Trophoblast cell (in vitro differentiated cells and primary cell): ENCODE results near the gene MOB1B.
"Not testable (repeated sequence)": the region's sequence is repeated elsewhere in the genome, so short reads cannot be mapped to it uniquely, and the experiment has no call there.

ENCODE experiments used
- DNase-seq, 2 donors: peaks; one replicate each; pipeline ENCODE4 v3.0.0-alpha.2; 2016
- H2AFZ ChIP-seq: 2 replicates; pipeline ENCODE4 v1.6.1; 2013; ENCODE audit warnings: low read length, moderate library complexity, mild to moderate bottlenecking; ENCODE audit not compliant: insufficient read depth, poor library complexity
- H2AK5ac ChIP-seq: 2 replicates; pipeline ENCODE4 v1.6.1; 2013; ENCODE audit warnings: mild to moderate bottlenecking, low read length
- H2BK120ac ChIP-seq: 2 replicates; pipeline ENCODE4 v1.6.1; 2013; ENCODE audit warnings: low read length, mild to moderate bottlenecking, moderate library complexity; ENCODE audit not compliant: insufficient read depth, poor library complexity
- H2BK12ac ChIP-seq: 2 replicates; pipeline ENCODE4 v1.6.1; 2013; ENCODE audit warnings: mild to moderate bottlenecking, low read length, moderate library complexity
- H2BK5ac ChIP-seq: 2 replicates; pipeline ENCODE4 v1.6.1; 2013; ENCODE audit warnings: low read length, low read depth, moderate library complexity, mild to moderate bottlenecking; ENCODE audit not compliant: poor library complexity
- H3K14ac ChIP-seq: 2 replicates; pipeline ENCODE4 v1.6.1; 2013; ENCODE audit warnings: mild to moderate bottlenecking, low read length
- H3K18ac ChIP-seq: 2 replicates; pipeline ENCODE4 v1.6.1; 2013; ENCODE audit warnings: mild to moderate bottlenecking, low read length
- H3K23ac ChIP-seq: 2 replicates; pipeline ENCODE4 v1.6.1; 2013; ENCODE audit warnings: low read length
- H3K27ac ChIP-seq: 2 replicates; pipeline ENCODE4 v1.5.1; 2013; ENCODE audit warnings: low read depth, mild to moderate bottlenecking, inconsistent platforms, low read length, moderate library complexity
- H3K27me3 ChIP-seq: 2 replicates; pipeline ENCODE4 v1.6.1; 2013; ENCODE audit warnings: inconsistent platforms, mild to moderate bottlenecking, low read length, moderate library complexity; ENCODE audit not compliant: insufficient read depth
- H3K36me3 ChIP-seq, 2 experiments: 1 replicate in 1 of 2; 2 replicates in 1 of 2; pipeline ENCODE4 v1.6.1; 2013; ENCODE audit warnings: low read length in 2 of 2, mild to moderate bottlenecking in 2 of 2, moderate library complexity in 1 of 2; ENCODE audit not compliant: insufficient read depth in 2 of 2, control insufficient read depth in 1 of 2
- H3K4ac ChIP-seq: 2 replicates; pipeline ENCODE4 v1.6.1; 2013; ENCODE audit warnings: low read depth, mild to moderate bottlenecking, low read length, moderate library complexity
- H3K4me1 ChIP-seq, 2 experiments: 1 replicate in 1 of 2; 2 replicates in 1 of 2; pipeline ENCODE4 v1.6.1; 2013; ENCODE audit warnings: low read length in 2 of 2, mild to moderate bottlenecking in 2 of 2, moderate library complexity in 1 of 2; ENCODE audit not compliant: insufficient read depth in 2 of 2, control insufficient read depth in 1 of 2
- H3K4me2 ChIP-seq: 2 replicates; pipeline ENCODE4 v1.6.1; 2013; ENCODE audit warnings: inconsistent platforms, mild to moderate bottlenecking, low read length, moderate library complexity
- H3K4me3 ChIP-seq: 2 replicates; pipeline ENCODE4 v1.5.1; 2013; ENCODE audit warnings: mild to moderate bottlenecking, low read depth, low read length, inconsistent platforms
- H3K79me1 ChIP-seq: one replicate; pipeline ENCODE4 v1.6.1; 2013; ENCODE audit warnings: low read length
- H3K79me2 ChIP-seq: 2 replicates; pipeline ENCODE4 v1.6.1; 2013; ENCODE audit warnings: low read length, mild to moderate bottlenecking; ENCODE audit not compliant: control insufficient read depth, insufficient read depth, poor library complexity
- H3K9ac ChIP-seq: 2 replicates; pipeline ENCODE4 v1.6.1; 2013; ENCODE audit warnings: mild to moderate bottlenecking, low read length
- H3K9me3 ChIP-seq: 2 replicates; pipeline ENCODE4 v1.6.1; 2013; ENCODE audit warnings: low read depth, mild to moderate bottlenecking, control low read depth, inconsistent platforms, low read length; ENCODE audit not compliant: insufficient read depth
- H4K12ac ChIP-seq: 2 replicates; pipeline ENCODE4 v1.6.1; 2013; ENCODE audit warnings: low read depth, mild to moderate bottlenecking, low read length, moderate library complexity
- H4K8ac ChIP-seq: 2 replicates; pipeline ENCODE4 v1.6.1; 2013; ENCODE audit warnings: low read depth, mild to moderate bottlenecking, low read length, moderate library complexity
- H4K91ac ChIP-seq: one replicate; pipeline ENCODE4 v1.6.1; 2013; ENCODE audit warnings: low read depth, mild to moderate bottlenecking, low read length, moderate library complexity
- WGBS: extraction: QIAGEN DNeasy Blood & Tissue Kit; methylation state at CpG from one replicate; pipeline ENCODE4 v1.1.7; 2013; ENCODE audit warnings: missing lambda C conversion rate; ENCODE audit not compliant: insufficient read length, insufficient coverage; ENCODE audit errors: extremely low coverage; 5-methylcytosine and 5-hydroxymethylcytosine counted together

MOB1B gene

DNA sequence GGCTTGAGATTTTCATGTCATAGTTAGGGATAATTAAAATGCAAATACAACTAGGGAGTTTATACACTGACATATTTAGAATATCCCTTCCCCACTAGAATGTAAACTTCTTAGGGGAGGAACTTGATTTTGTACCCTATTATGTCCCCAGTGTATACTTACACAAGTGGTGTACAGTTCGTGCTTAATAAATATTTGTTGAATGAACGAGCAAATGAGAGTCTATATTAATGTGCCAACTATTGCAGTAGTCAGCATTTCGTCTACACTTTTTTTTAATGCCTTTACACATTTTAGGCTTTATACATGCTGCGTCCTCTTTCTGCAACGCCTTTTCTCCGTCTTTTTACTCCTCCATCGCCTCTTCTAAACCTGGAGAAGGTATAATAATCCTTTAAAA lies 8.4 kb upstream of the MOB1B start:
- Histone ChIP-seq H3K9ac (no peak overlapping the region), H3K4me3 (no peak overlapping the region), H4K8ac (no peak overlapping the region), H3K18ac (no peak overlapping the region), H3K36me3 (no peaks in the 10 kb centered on the region), H3K4me1 (no peaks in the 10 kb centered on the region), H3K14ac (no peak overlapping the region), H3K23ac (no peak overlapping the region), H3K79me2 (no peaks in the 10 kb centered on the region), H3K27me3 (no peaks in the 10 kb centered on the region), H4K12ac (no peak overlapping the region), H3K27ac (no peak overlapping the region), H2BK12ac (no peak overlapping the region), H4K91ac (no peak overlapping the region), H2AK5ac (no peak overlapping the region), H2BK120ac (no peak overlapping the region), H3K9me3 (no peaks in the 10 kb centered on the region), H2BK5ac (no peak overlapping the region), H3K4me2 (no peak overlapping the region), H3K79me1 (no peaks in the 10 kb centered on the region), H3K4ac (no peak overlapping the region), H2AFZ (no peak overlapping the region)
- DNase-seq, result no peak
- WGBS, result no CpG with 5 or more reads among the region's 7 CpGs

DNA sequence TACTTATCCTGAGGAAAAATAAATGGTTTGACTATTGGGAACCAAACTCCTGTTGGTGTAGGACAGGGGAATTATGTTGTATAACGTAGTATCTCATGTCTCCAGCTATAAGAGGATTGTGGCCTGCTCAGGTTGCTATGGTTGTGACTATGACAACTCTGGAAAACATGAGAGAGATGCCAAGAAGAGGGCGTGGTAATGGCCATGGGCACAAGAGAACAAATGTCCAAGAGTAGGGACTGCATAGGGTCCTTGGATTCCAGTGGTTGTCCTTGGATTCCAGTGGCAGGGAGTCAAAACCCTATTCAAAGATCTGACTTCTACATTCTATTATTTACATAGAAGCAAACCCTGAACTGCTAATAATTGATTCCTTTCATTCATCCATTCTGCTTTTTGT lies 6.8 kb upstream of the MOB1B start:
- no peak for DNase-seq
- no peak overlapping the region for H3K4me2 ChIP-seq
- no peaks in the 10 kb centered on the region for H3K36me3 ChIP-seq
- H3K4me3 ChIP-seq, result no peak overlapping the region
- H4K91ac ChIP-seq, result no peak overlapping the region
- H2BK5ac ChIP-seq, result no peak overlapping the region
- H3K23ac ChIP-seq, result no peak overlapping the region
- no peaks in the 10 kb centered on the region for H3K27me3 ChIP-seq
- no peak overlapping the region for H4K8ac ChIP-seq
- H3K9me3 ChIP-seq, result no peaks in the 10 kb centered on the region
- no peaks in the 10 kb centered on the region for H3K4me1 ChIP-seq
- H3K79me1 ChIP-seq, result no peaks in the 10 kb centered on the region
- no peak overlapping the region for H3K9ac ChIP-seq
- no peak overlapping the region for H2BK12ac ChIP-seq
- no peaks in the 10 kb centered on the region for H3K79me2 ChIP-seq
- no peak overlapping the region for H3K14ac ChIP-seq
- H4K12ac ChIP-seq, result no peak overlapping the region
- no peak overlapping the region for H2BK120ac ChIP-seq
- no peak overlapping the region for H2AK5ac ChIP-seq
- H3K18ac ChIP-seq, result no peak overlapping the region
- H2AFZ ChIP-seq, result no peak overlapping the region
- WGBS, result no CpG with 5 or more reads among the region's 2 CpGs
- H3K4ac ChIP-seq, result no peak overlapping the region
- no peak overlapping the region for H3K27ac ChIP-seq

DNA sequence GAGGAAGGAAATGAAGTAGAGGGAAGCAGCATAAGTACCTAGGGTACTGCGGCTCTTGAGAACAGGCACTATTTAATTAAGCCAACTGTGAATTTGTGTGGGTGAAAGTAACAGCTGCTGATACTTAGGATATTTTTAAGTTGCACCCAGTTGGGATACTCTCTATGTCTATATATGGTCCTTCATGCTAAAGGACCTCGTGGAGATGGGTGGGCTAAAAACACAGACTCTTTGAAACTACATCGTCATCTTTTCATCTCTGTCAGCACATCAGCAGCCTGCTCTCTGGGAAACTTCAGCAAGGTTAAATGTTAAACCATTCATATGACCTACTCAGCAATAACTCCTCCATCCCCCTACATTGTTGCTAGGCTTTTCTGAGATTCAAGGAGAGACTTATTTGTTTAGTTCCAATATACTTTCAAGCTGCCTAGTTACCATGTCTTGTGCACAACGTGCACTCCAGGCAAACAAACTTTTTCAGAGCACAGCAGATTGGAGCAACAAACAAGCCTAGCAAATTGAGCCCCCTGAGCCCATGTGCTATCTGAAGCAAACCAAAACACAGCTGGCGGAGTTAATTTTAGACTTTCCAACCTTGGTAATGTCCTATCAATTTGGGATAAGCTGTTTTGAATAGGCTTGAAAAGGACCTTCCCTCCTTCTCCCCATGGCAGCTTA lies 6.2 kb upstream of the MOB1B start:
- no peaks in the 10 kb centered on the region for H3K36me3 ChIP-seq
- no peak overlapping the region for H3K4ac ChIP-seq
- no peak overlapping the region for H3K23ac ChIP-seq
- H2BK12ac ChIP-seq, result no peak overlapping the region
- H4K12ac ChIP-seq, result no peak overlapping the region
- no peak overlapping the region for H4K91ac ChIP-seq
- H2BK120ac ChIP-seq, result no peak overlapping the region
- no peak overlapping the region for H3K9ac ChIP-seq
- no peak overlapping the region for H4K8ac ChIP-seq
- no peaks in the 10 kb centered on the region for H3K79me2 ChIP-seq
- H3K27me3 ChIP-seq, result no peaks in the 10 kb centered on the region
- H3K27ac ChIP-seq, result no peak overlapping the region
- no peak overlapping the region for H2BK5ac ChIP-seq
- no peak overlapping the region for H3K4me3 ChIP-seq
- no peaks in the 10 kb centered on the region for H3K79me1 ChIP-seq
- no peak overlapping the region for H2AFZ ChIP-seq
- no peaks in the 10 kb centered on the region for H3K4me1 ChIP-seq
- H3K4me2 ChIP-seq, result no peak overlapping the region
- no peak for DNase-seq
- no peak overlapping the region for H2AK5ac ChIP-seq
- no CpG with 5 or more reads among the region's 5 CpGs for WGBS
- H3K14ac ChIP-seq, result no peak overlapping the region
- H3K9me3 ChIP-seq, result no peaks in the 10 kb centered on the region
- no peak overlapping the region for H3K18ac ChIP-seq

DNA sequence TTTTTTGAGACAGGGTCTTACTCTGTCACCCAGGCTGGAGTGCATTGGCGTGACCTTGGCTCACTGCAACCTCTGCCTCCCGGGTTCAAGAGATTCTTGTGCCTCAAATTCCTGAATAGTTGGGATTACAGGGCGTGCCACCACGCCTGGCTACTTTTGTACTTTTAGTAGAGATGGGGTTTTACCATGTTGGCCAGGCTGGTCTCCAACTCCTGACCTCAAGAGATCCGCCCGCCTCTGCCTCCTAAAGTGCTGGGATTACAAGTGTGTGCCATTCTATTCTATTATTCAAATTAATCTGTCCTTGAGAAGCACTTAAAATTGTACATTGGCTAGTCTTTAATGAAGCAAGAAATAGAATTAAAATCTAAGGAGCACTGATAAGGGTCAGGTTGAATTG lies 3.6 kb upstream of the MOB1B start:
- H4K8ac ChIP-seq, H2AK5ac ChIP-seq, H2BK120ac ChIP-seq, H3K4me1 ChIP-seq, H3K18ac ChIP-seq, H4K91ac ChIP-seq, H2BK5ac ChIP-seq, H3K23ac ChIP-seq, H3K14ac ChIP-seq, H2BK12ac ChIP-seq, H3K4me2 ChIP-seq, H4K12ac ChIP-seq, H3K9ac ChIP-seq, H3K79me2 ChIP-seq, H3K27ac ChIP-seq, H3K27me3 ChIP-seq, H2AFZ ChIP-seq, DNase-seq, H3K4me3 ChIP-seq, H3K36me3 ChIP-seq, H3K9me3 ChIP-seq, H3K4ac ChIP-seq, H3K79me1 ChIP-seq: not testable (repeated sequence)
- WGBS, result no CpG with 5 or more reads among the region's 6 CpGs
